Hepatocyte (in vitro differentiated cells): ENCODE results near the gene TMEM86B. TPM values are rescaled to one million over a fixed set of nuclear protein-coding genes. Genes with fewer than 3 reads are reported as not detected.

Source experiments
- DNase-seq: peaks from one replicate; pipeline ENCODE4 v3.0.0-alpha.2; 2016; ENCODE audit warnings: low spot score
- H2AFZ ChIP-seq: fragments of 200-600 bp; sonication (generic); 2 replicates; pipeline ENCODE4 v1.6.0; 2016; ENCODE audit warnings: antibody characterized with exemption, mild to moderate bottlenecking
- H3K27ac ChIP-seq: fragments of 200-600 bp; sonication (generic); 2 replicates; pipeline ENCODE4 v1.5.1; 2016; ENCODE audit warnings: mild to moderate bottlenecking
- H3K27me3 ChIP-seq: fragments of 200-600 bp; sonication (generic); 2 replicates; pipeline ENCODE4 v1.6.1; 2016
- H3K36me3 ChIP-seq: fragments of 200-600 bp; sonication (generic); replicated peaks from 2 replicates; pipeline ENCODE4 v1.5.1; 2016; ENCODE audit warnings: low read depth; ENCODE audit not compliant: insufficient read depth
- H3K4me1 ChIP-seq: fragments of 200-600 bp; sonication (generic); 2 replicates; pipeline ENCODE4 v1.5.1; 2016; ENCODE audit warnings: mild to moderate bottlenecking, moderate library complexity; ENCODE audit not compliant: insufficient read depth
- H3K4me2 ChIP-seq: fragments of 200-600 bp; sonication (generic); 2 replicates; pipeline ENCODE4 v1.6.0; 2016
- H3K4me3 ChIP-seq: fragments of 200-600 bp; sonication (generic); 2 replicates; pipeline ENCODE4 v1.5.1; 2016; ENCODE audit warnings: mild to moderate bottlenecking
- H3K79me2 ChIP-seq: fragments of 200-600 bp; sonication (generic); 2 replicates; pipeline ENCODE4 v1.6.0; 2017; ENCODE audit warnings: mild to moderate bottlenecking
- H3K9me2 ChIP-seq: fragments of 200-600 bp; sonication (generic); replicated peaks from 2 replicates; pipeline ENCODE4 v1.6.0; 2017; ENCODE audit warnings: mild to moderate bottlenecking; ENCODE audit not compliant: insufficient read depth
- H3K9me3 ChIP-seq: fragments of 200-600 bp; sonication (generic); 2 replicates; pipeline ENCODE4 v1.5.1; 2016; ENCODE audit warnings: low read depth, mild to moderate bottlenecking
- H4K20me1 ChIP-seq: fragments of 200-600 bp; sonication (generic); 2 replicates; pipeline ENCODE4 v1.6.0; 2016; ENCODE audit warnings: mild to moderate bottlenecking; ENCODE audit not compliant: insufficient read depth, poor library complexity, severe bottlenecking
- CTCF ChIP-seq: fragments of 200-600 bp; sonication (generic); IDR thresholded peaks from 2 replicates; pipeline ENCODE4 v1.5.1; 2016; ENCODE audit warnings: antibody characterized with exemption, mild to moderate bottlenecking; ENCODE audit not compliant: poor library complexity
- EZH2 ChIP-seq: fragments of 200-600 bp; sonication (generic); IDR thresholded peaks from 2 replicates; pipeline ENCODE4 v1.6.1; 2016; ENCODE audit warnings: antibody characterized with exemption, mild to moderate bottlenecking, borderline replicate concordance
- EZH2phosphoT487 ChIP-seq: fragments of 200-600 bp; sonication (generic); IDR thresholded peaks from one replicate; pipeline ENCODE4 v1.6.1; 2018; ENCODE audit warnings: antibody characterized with exemption, mild to moderate bottlenecking, low read depth, moderate library complexity; ENCODE audit not compliant: unreplicated experiment, severe bottlenecking
- WGBS: methylation state at CpG from one replicate; pipeline ENCODE4 v1.1.6; 2016; ENCODE audit warnings: low lambda C conversion rate; ENCODE audit errors: missing lambda C conversion rate; 5-methylcytosine and 5-hydroxymethylcytosine counted together
- polyA plus RNA-seq: library from polyadenylated mRNA; unstranded; fragments of >200 nt; fragmentation: Nextera tagmentation; extraction: Ambion mirVana; gene quantifications from 2 replicates; pipeline ENCODE4 v1.2.1, GENCODE V29; 2016
- total RNA-seq: library from RNA; depleted of rRNA; stranded (reverse); fragments of >200 nt; gene quantifications from 2 replicates; pipeline ENCODE4 v1.2.3, GENCODE V29; 2014

Gene TMEM86B
- total and polyA plus RNA-seq, 2 experiments from 2014 or later = 21.1 to 62.3 TPM

- H3K27me3 ChIP-seq = no peaks in the 10 kb centered on the region
- 72% methylated on average over 5 of the region's 5 CpGs for WGBS
- H3K79me2 ChIP-seq = no peaks in the 10 kb centered on the region
- H3K4me1 ChIP-seq = no peaks in the 10 kb centered on the region
- H3K27ac ChIP-seq = no peak overlapping the region
- no peak overlapping the region for H2AFZ ChIP-seq
- H3K4me2 ChIP-seq = no peak overlapping the region
- H3K4me3 ChIP-seq = no peak overlapping the region
- H4K20me1 ChIP-seq = no peaks in the 10 kb centered on the region
- no peak for DNase-seq
- H3K36me3 ChIP-seq = no peaks in the 10 kb centered on the region
- no peaks in the 10 kb centered on the region for H3K9me2 ChIP-seq
- H3K9me3 ChIP-seq = no peaks in the 10 kb centered on the region
- no peak for TF ChIP-seq CTCF
- TF ChIP-seq EZH2phosphoT487 = no peak
- no peak for TF ChIP-seq EZH2
Observed at GRCh38 chr19:55199620-55200204, 28.9 kb downstream of the TMEM86B start.

GRCh38 chr19:55198651-55199050, 29.9 kb downstream of the TMEM86B start:
- H3K9me2 ChIP-seq = no peaks in the 10 kb centered on the region
- no peaks in the 10 kb centered on the region for H3K36me3 ChIP-seq
- H4K20me1 ChIP-seq = no peaks in the 10 kb centered on the region
- H3K4me2 ChIP-seq = no peak overlapping the region
- H2AFZ ChIP-seq = no peak overlapping the region
- H3K27me3 ChIP-seq = no peaks in the 10 kb centered on the region
- DNase-seq = peak; percentile 5
- no peak overlapping the region for H3K27ac ChIP-seq
- no peak overlapping the region for H3K4me3 ChIP-seq
- no peaks in the 10 kb centered on the region for H3K4me1 ChIP-seq
- WGBS = 73% methylated on average over 5 of the region's 5 CpGs
- no peaks in the 10 kb centered on the region for H3K9me3 ChIP-seq
- H3K79me2 ChIP-seq = no peaks in the 10 kb centered on the region
- TF ChIP-seq EZH2 (no peak), CTCF (no peak), EZH2phosphoT487 (no peak)

GRCh38 chr19:55197528-55197927, 31.0 kb downstream of the TMEM86B start:
- H3K9me3 ChIP-seq = no peaks in the 10 kb centered on the region
- no peaks in the 10 kb centered on the region for H3K4me1 ChIP-seq
- no peak overlapping the region for H2AFZ ChIP-seq
- no peak for TF ChIP-seq EZH2
- TF ChIP-seq CTCF = no peak
- no peak for TF ChIP-seq EZH2phosphoT487
- no peak overlapping the region for H3K27ac ChIP-seq
- H3K79me2 ChIP-seq = no peaks in the 10 kb centered on the region
- no peaks in the 10 kb centered on the region for H4K20me1 ChIP-seq
- WGBS = 76% methylated on average over 4 of the region's 4 CpGs
- H3K9me2 ChIP-seq = no peaks in the 10 kb centered on the region
- H3K4me3 ChIP-seq = no peak overlapping the region
- no peaks in the 10 kb centered on the region for H3K27me3 ChIP-seq
- no peak overlapping the region for H3K4me2 ChIP-seq
- peak; percentile 2 for DNase-seq
- H3K36me3 ChIP-seq = no peaks in the 10 kb centered on the region

- DNase-seq = peak; percentile 3
- no peaks in the 10 kb centered on the region for H3K36me3 ChIP-seq
- no peaks in the 10 kb centered on the region for H4K20me1 ChIP-seq
- H3K9me2 ChIP-seq = no peaks in the 10 kb centered on the region
- no peak overlapping the region for H3K27ac ChIP-seq
- H3K9me3 ChIP-seq = no peaks in the 10 kb centered on the region
- no peak overlapping the region for H3K4me2 ChIP-seq
- H3K4me1 ChIP-seq = no peaks in the 10 kb centered on the region
- no peaks in the 10 kb centered on the region for H3K27me3 ChIP-seq
- no peak overlapping the region for H3K4me3 ChIP-seq
- H2AFZ ChIP-seq = no peak overlapping the region
- WGBS = 89% methylated on average over 10 of the region's 10 CpGs
- no peak for TF ChIP-seq EZH2
- TF ChIP-seq CTCF = no peak
- TF ChIP-seq EZH2phosphoT487 = no peak
- no peaks in the 10 kb centered on the region for H3K79me2 ChIP-seq
Observed at GRCh38 chr19:55196803-55197202, 31.8 kb downstream of the TMEM86B start.
